Nephron (organoid): ENCODE measurements around the gene DNAI2.
"Not testable (repeated sequence)": the region's sequence is repeated elsewhere in the genome, so short reads cannot be mapped to it uniquely, and the experiment has no call there.

Source experiments
- H3K27ac Mint-ChIP-seq, 3 experiments: 2 replicates each; pipeline ENCODE4 v1.8.0; 2020; ENCODE audit warnings: mixed read lengths in 3 of 3, mild to moderate bottlenecking in 2 of 3, moderate library complexity in 1 of 3
- H3K27me3 Mint-ChIP-seq: 2 replicates; pipeline ENCODE4 v1.8.0; 2021; ENCODE audit warnings: low read depth, mild to moderate bottlenecking, moderate library complexity, mixed read lengths
- H3K36me3 Mint-ChIP-seq: 2 replicates; pipeline ENCODE4 v1.8.0; 2020; ENCODE audit warnings: low read depth, mixed read lengths
- H3K4me1 Mint-ChIP-seq: 2 replicates; pipeline ENCODE4 v1.8.0; 2020; ENCODE audit warnings: mixed read lengths
- H3K4me3 Mint-ChIP-seq, 3 experiments: 2 replicates each; pipeline ENCODE4 v1.8.0; 2020; ENCODE audit warnings: mild to moderate bottlenecking in 3 of 3, mixed read lengths in 3 of 3, moderate library complexity in 2 of 3
- H3K9me3 Mint-ChIP-seq: 2 replicates; pipeline ENCODE4 v1.8.0; 2020; ENCODE audit warnings: mixed read lengths
- TF ChIP-seq, protein P1 (sequence below), 3 experiments: fragments of 200-600 bp; sonication (generic); IDR thresholded peaks; one replicate each; pipeline ENCODE4 v1.5.0; 2021; ENCODE audit warnings: antibody characterized with exemption in 3 of 3; ENCODE audit not compliant: unreplicated experiment in 3 of 3

The DNAI2 gene

DNA sequence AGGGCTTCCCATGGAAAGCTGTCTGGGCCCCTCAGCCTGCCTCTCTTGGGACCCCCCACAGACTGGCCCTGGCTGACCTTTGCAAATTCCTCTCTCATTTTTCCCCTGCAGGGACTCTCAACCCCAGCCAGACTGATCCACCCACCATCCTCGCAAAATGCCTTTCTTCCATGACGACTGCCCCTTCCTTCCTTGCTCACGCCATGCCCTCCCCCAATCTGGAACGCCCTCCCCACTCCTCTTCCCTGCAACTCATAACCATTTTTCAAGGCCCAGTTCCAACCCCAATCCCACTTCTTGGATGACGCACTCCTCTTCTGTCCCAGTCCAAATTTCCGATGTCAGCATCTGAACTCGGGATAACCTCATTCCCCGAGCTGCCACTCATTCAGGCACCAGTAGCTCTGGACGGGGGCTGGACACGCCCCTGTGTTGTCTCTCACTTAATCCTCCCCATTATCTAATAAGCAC lies 1.3 kb upstream of the DNAI2 start:
- peaks cover 43% of the 10 kb centered on the region for H3K27me3 Mint-ChIP-seq
- TF ChIP-seq, protein P1, sequence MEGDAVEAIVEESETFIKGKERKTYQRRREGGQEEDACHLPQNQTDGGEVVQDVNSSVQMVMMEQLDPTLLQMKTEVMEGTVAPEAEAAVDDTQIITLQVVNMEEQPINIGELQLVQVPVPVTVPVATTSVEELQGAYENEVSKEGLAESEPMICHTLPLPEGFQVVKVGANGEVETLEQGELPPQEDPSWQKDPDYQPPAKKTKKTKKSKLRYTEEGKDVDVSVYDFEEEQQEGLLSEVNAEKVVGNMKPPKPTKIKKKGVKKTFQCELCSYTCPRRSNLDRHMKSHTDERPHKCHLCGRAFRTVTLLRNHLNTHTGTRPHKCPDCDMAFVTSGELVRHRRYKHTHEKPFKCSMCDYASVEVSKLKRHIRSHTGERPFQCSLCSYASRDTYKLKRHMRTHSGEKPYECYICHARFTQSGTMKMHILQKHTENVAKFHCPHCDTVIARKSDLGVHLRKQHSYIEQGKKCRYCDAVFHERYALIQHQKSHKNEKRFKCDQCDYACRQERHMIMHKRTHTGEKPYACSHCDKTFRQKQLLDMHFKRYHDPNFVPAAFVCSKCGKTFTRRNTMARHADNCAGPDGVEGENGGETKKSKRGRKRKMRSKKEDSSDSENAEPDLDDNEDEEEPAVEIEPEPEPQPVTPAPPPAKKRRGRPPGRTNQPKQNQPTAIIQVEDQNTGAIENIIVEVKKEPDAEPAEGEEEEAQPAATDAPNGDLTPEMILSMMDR (IDR thresholded peaks at IDR 0.05; ENCODE audit: unreplicated experiment in 3 of 3): no peak
- no peaks in the 10 kb centered on the region for H3K36me3 Mint-ChIP-seq

DNA sequence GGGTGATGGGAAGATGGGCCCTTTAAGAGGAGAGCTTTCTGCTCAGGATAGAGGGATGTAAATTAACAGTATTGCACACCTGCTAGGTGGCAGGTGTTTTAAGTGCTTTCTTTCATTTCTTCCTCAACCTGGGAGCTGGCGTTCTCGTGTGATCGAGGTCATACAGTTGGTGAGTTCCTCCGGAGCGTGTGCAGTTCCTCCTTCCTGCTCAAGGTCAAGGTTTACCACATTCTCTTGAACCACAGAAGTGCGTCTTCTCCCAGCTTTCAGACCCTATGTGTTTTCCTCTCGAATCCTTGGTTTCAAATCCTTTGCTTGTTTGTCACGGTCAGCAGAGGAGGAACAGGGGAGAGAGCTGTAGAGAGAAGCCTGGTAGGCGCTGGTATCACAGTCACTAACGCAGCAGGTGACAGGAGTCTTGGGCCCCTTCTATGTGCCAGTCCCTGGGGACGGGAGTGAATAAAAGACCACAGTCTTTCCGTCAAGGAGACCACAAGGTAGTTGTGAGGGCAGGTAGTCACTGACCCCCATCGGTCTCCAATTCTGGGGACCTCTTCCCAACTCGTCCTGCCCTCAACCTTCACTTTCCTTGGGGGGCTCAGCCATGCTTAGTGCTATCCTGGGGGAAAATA lies 791 bp downstream of the DNAI2 start:
- H3K27ac Mint-ChIP-seq: peak overlapping the region; percentile 37 to 92 (median 68)
- peak overlapping the region in 1 of 3 experiments; percentile 34 for H3K4me3 Mint-ChIP-seq
- peaks cover 71% of the 10 kb centered on the region for H3K4me1 Mint-ChIP-seq
- no peaks in the 10 kb centered on the region for H3K36me3 Mint-ChIP-seq
- TF ChIP-seq, protein P1 (IDR thresholded peaks at IDR 0.05; ENCODE audit: unreplicated experiment in 3 of 3): no peak
- H3K9me3 Mint-ChIP-seq: no peaks in the 10 kb centered on the region
- H3K27me3 Mint-ChIP-seq: peaks cover 35% of the 10 kb centered on the region

More for the DNA sequence above, 1.3 kb upstream of the DNAI2 start:
- H3K4me1 Mint-ChIP-seq: peaks cover 84% of the 10 kb centered on the region
- no peaks in the 10 kb centered on the region for H3K9me3 Mint-ChIP-seq
- H3K27ac Mint-ChIP-seq: peak overlapping the region; percentile 54 to 74 (median 54)
- peak overlapping the region in 2 of 3 experiments; percentile 1 to 8 for H3K4me3 Mint-ChIP-seq

DNA sequence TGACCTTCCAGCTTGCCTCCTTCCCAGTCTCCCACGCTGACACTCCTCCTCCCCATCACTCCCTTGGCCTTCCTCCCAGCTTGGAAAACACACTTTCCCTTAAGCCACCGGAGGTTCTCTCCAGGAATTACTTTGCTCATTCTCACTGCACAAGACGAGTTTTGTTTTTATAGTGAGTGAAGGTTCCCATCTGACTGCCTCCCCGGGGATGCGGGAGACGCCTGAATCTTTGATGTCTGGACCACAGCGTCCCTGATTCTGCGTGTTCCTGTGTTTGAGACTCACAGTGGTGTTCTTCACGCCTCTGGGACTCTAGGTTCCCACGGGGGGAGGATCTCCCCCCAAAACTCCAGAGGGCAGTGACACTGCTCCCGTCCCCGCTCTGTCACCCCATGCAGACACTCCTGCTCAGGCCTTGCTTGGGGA lies 2.0 kb downstream of the DNAI2 start:
- H3K27me3 Mint-ChIP-seq: peaks cover 29% of the 10 kb centered on the region
- H3K4me3 Mint-ChIP-seq: peak overlapping the region; percentile 35 to 66 (median 59)
- peaks cover 62% of the 10 kb centered on the region for H3K4me1 Mint-ChIP-seq
- TF ChIP-seq, protein P1 (IDR thresholded peaks at IDR 0.05; ENCODE audit: unreplicated experiment in 3 of 3): no peak
- peak overlapping the region; percentile 84 to 92 (median 87) for H3K27ac Mint-ChIP-seq
- no peaks in the 10 kb centered on the region for H3K9me3 Mint-ChIP-seq
- H3K36me3 Mint-ChIP-seq: no peaks in the 10 kb centered on the region

DNA sequence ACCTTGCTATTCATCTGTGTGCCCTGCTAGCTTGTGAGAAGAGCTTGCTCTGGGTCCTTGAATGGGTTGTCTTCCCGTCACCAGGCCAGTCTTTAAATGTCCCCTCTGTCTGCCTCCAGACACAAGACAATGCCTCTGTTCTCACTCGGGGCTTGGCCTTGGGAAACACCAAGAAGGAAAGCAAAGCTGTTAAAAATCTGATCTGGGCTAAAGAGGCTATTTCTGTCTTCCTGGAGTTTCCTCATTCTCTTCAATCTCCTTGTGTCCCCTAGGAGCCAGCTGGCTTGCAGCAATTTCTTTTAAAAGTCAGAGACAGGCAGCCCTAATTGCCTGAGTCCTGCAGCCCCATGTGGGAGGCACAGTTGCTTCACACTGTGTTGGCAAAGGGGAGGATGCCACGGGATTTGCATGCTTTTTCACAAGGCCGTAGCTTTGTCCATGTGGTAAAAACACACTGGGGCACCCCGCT lies 2.5 kb downstream of the DNAI2 start:
- Mint-ChIP-seq H3K4me1 (peaks cover 57% of the 10 kb centered on the region), H3K27me3 (peaks cover 29% of the 10 kb centered on the region), H3K9me3 (no peaks in the 10 kb centered on the region), H3K36me3 (no peaks in the 10 kb centered on the region), H3K4me3 (peak overlapping the region; percentile 39 to 59 (median 41)), H3K27ac (peak overlapping the region; percentile 84 to 92 (median 87))
- TF ChIP-seq, protein P1 (IDR thresholded peaks at IDR 0.05; ENCODE audit: unreplicated experiment in 3 of 3): no peak

DNA sequence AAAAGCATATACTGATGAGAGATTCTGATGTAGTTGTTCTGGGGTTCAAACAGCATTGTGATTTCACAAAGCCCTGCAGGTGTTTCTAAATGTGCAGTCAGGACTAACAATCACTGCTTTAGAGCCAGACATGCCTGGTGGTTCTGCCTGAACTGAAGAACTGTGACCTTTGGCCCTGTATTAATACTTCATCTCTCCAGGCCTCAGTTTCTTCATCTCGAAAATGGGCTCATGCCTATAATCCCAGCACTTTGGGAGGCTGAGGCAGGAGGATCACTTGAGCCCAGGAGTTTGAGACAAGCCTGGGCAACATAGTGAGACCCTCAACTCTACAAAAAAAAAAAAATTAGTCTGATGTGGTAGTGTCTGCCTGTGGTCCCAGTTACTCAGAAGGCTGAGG lies 3.9 kb downstream of the DNAI2 start:
- H3K36me3 Mint-ChIP-seq: no peaks in the 10 kb centered on the region
- TF ChIP-seq, protein P1 (IDR thresholded peaks at IDR 0.05; ENCODE audit: unreplicated experiment in 3 of 3): no peak
- H3K27ac Mint-ChIP-seq: no peak overlapping the region
- H3K9me3 Mint-ChIP-seq: no peaks in the 10 kb centered on the region
- peaks cover 23% of the 10 kb centered on the region for H3K27me3 Mint-ChIP-seq
- H3K4me1 Mint-ChIP-seq: peaks cover 44% of the 10 kb centered on the region
- H3K4me3 Mint-ChIP-seq: no peak overlapping the region

DNA sequence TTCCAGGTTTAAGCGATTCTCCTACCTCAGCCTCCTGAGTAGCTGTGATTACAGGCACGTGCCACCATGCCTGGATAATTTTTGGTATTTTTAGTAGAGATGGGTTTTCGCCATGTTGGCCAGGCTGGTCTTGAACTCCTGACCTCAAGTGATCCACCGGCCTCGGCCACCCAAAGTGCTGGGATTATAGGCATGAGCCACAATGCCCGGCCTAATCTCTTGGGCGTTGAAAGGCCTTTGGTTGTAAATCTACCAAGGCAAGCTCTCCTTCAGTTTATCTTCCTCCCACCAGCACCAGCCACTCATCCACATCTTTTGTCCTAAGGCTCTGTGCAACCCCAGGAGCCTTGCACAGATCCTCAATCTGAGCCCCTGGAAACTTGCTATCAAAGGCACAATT lies 5.6 kb downstream of the DNAI2 start:
- peaks cover 15% of the 10 kb centered on the region for H3K27me3 Mint-ChIP-seq
- not testable (repeated sequence) for H3K36me3 Mint-ChIP-seq, H3K27ac Mint-ChIP-seq, H3K4me3 Mint-ChIP-seq, H3K9me3 Mint-ChIP-seq
- H3K4me1 Mint-ChIP-seq: peaks cover 29% of the 10 kb centered on the region
